ENCODE results near the gene MAP7D3.

Gene MAP7D3

DNA sequence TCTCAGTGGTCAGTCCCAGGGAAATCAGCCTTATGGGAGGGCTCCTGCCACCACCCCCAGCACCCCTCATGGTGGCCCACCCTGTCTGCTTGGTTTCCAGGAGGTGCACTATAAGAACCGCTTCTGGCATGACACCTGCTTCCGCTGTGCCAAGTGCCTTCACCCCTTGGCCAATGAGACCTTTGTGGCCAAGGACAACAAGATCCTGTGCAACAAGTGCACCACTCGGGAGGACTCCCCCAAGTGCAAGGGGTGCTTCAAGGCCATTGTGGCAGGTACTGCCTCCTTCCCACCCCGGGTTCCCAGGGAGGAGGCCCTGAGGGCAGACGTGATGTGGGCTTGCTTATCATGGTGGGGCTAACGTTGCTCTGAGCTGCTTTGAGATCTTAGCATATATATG, 44.3 kb downstream of the MAP7D3 start:
- TF ChIP-seq Cebpa-rat (IDR thresholded peaks at IDR 0.05), result no peak
- Histone ChIP-seq H3K27me3 (peaks cover 95 to 99% (median 98%) of the 10 kb centered on the region in 11 experiments), H3K4me2 (no peak overlapping the region), H3K36me3 (peaks cover 0 to 25% (median 12%) of the 10 kb centered on the region in 11 experiments; a peak in 14 of 22 replicates), H3K4me1 (peaks cover 33 to 79% (median 65%) of the 10 kb centered on the region in 10 experiments), H3K9ac (no peak overlapping the region), H3K27ac (peak overlapping the region in 1 of 11 experiments; percentile 64; a peak in 1 of 22 replicates), H3K9me3 (replicated peaks in 1 of 11) (no peaks in the 10 kb centered on the region; a peak in 1 of 22 replicates), H3K4me3 (no peak overlapping the region), H4K20me1 (peaks cover 0 to 26% (median 0%) of the 10 kb centered on the region in 11 experiments; a peak in 5 of 22 replicates)

DNA sequence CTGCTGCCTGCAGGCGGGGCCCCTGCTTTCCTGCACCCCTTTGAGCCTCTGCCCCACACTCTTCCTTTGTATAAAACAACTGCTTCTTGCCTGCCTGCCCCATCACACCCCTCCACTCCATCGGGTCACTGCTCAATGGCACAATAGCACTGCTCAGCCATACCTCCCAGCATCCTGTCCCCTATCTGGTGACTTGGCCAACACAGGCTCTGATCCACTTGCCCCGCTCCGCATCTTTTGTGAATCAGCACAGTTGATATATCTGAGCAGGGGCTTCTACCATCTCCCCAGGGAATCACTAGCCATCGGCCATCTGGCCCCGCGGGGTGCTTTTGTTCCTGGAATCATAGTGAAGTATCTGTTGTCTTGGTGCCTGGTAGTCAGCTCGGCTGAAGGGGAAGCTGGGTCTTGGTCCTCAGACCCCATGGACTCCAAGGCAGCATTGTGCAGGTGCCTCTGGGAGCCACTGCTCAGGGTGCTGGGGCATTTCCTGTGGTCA, 45.3 kb downstream of the MAP7D3 start:
- peaks cover 95 to 99% (median 98%) of the 10 kb centered on the region in 11 experiments for H3K27me3 ChIP-seq
- peaks cover 0 to 25% (median 12%) of the 10 kb centered on the region in 11 experiments; a peak in 14 of 22 replicates for H3K36me3 ChIP-seq
- H3K9me3 ChIP-seq (replicated peaks in 1 of 11), result no peaks in the 10 kb centered on the region
- H3K9ac ChIP-seq, result no peak overlapping the region
- peak overlapping the region in 9 of 11 experiments; percentile 8 to 50 (median 43); a peak in 16 of 22 replicates for H3K4me2 ChIP-seq
- H3K4me3 ChIP-seq, result no peak overlapping the region
- H3K4me1 ChIP-seq, result peaks cover 23 to 69% (median 55%) of the 10 kb centered on the region in 10 experiments
- H3K27ac ChIP-seq, result peak overlapping the region in 4 of 11 experiments; percentile 9 to 53 (median 24); a peak in 4 of 22 replicates
- H4K20me1 ChIP-seq, result peaks cover 0 to 26% (median 0%) of the 10 kb centered on the region in 11 experiments; a peak in 5 of 22 replicates
- TF ChIP-seq Cebpa-rat (IDR thresholded peaks at IDR 0.05), result no peak

DNA sequence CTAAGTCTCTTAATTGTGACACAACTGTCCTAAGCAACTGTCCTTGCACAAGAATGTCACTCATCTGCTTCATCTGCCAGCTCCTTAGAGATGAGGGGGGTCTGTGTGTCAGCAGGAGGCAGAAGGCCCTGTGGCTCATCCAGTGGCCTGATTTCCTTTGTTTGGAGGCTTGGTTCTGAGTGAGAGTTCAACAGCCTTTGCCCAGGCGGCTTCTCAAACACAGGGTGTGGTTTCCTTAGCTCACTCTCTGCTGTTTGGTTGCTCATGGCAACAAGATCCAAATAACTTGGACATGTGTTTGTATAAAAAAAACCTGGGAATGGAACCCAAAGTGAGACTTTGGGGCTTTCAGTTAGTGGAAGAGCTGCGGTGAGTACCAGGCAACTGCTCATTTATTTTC, 46.6 kb downstream of the MAP7D3 start:
- no peak for TF ChIP-seq Cebpa-rat (IDR thresholded peaks at IDR 0.05)
- no peak overlapping the region for H3K9ac ChIP-seq
- no peak overlapping the region for H3K4me3 ChIP-seq
- H3K9me3 ChIP-seq (replicated peaks in 1 of 11), result no peaks in the 10 kb centered on the region
- H3K4me1 ChIP-seq, result peaks cover 14 to 63% (median 47%) of the 10 kb centered on the region in 10 experiments
- peaks cover 0 to 25% (median 12%) of the 10 kb centered on the region in 11 experiments; a peak in 14 of 22 replicates for H3K36me3 ChIP-seq
- H4K20me1 ChIP-seq, result peaks cover 0 to 24% (median 0%) of the 10 kb centered on the region in 11 experiments; a peak in 5 of 22 replicates
- H3K27ac ChIP-seq, result peak overlapping the region in 9 of 11 experiments; percentile 7 to 52 (median 18); a peak in 9 of 22 replicates
- peak overlapping the region in 10 of 11 experiments; percentile 8 to 53 (median 43); a peak in 20 of 22 replicates for H3K4me2 ChIP-seq
- peaks cover 89 to 99% (median 95%) of the 10 kb centered on the region in 11 experiments for H3K27me3 ChIP-seq

DNA sequence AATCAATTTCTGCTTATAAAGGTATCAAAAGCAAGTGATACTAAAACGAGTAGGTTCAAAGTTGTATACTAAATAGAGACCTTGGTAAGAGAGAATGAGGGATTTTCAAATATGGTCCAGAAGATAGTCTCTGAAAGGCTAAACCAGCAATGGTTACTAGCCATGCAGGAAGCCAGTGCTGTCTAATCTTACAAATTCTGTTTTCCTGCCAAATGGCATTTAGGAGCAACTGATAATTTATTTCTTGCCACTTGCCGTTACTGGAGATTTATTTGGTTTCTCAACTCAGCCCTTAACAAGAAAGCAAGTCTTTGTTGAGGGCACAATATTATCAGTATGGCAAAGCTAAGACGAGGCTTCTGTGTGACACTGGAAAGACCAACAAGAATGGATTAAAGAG, 47.2 kb downstream of the MAP7D3 start:
- peak overlapping the region in 9 of 11 experiments; percentile 7 to 52 (median 18); a peak in 9 of 22 replicates for H3K27ac ChIP-seq
- H3K4me1 ChIP-seq, result peaks cover 8 to 60% (median 41%) of the 10 kb centered on the region in 10 experiments
- H3K9ac ChIP-seq, result no peak overlapping the region
- H3K4me2 ChIP-seq, result peak overlapping the region in 8 of 11 experiments; percentile 8 to 53 (median 40); a peak in 16 of 22 replicates
- no peak overlapping the region for H3K4me3 ChIP-seq
- no peak for TF ChIP-seq Cebpa-rat (IDR thresholded peaks at IDR 0.05)
- H3K27me3 ChIP-seq, result peaks cover 89 to 99% (median 95%) of the 10 kb centered on the region in 11 experiments
- no peaks in the 10 kb centered on the region for H3K9me3 ChIP-seq (replicated peaks in 1 of 11)
- peaks cover 0 to 25% (median 12%) of the 10 kb centered on the region in 11 experiments; a peak in 14 of 22 replicates for H3K36me3 ChIP-seq
- peaks cover 0 to 19% (median 0%) of the 10 kb centered on the region in 11 experiments; a peak in 5 of 22 replicates for H4K20me1 ChIP-seq

DNA sequence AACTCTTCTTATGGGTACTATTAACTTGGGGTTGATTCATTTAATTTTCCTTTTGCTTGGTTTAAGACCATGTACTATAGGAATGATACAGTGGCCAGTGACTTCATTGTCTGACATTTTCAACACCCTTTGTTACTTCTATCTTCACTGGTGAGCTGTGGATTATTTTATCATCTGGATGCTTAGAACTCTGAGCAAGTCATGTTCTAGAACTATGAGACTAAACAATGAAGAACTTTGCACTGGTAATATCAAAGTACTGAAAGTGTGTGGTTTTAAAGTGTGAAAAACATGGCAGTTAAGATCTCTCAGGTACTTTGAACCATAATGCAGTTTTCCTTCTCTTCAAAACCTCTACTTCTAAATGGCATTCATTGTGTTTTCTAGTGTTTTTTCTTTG, 47.8 kb downstream of the MAP7D3 start:
- Histone ChIP-seq H3K9ac (no peak overlapping the region), H3K9me3 (replicated peaks in 1 of 11) (no peaks in the 10 kb centered on the region), H3K27ac (no peak overlapping the region; a peak in 1 of 22 replicates), H3K4me1 (peaks cover 8 to 56% (median 37%) of the 10 kb centered on the region in 10 experiments; a peak in 19 of 20 replicates), H3K4me3 (no peak overlapping the region), H3K4me2 (peak overlapping the region in 2 of 11 experiments; percentile 28 to 42; a peak in 2 of 22 replicates), H4K20me1 (peaks cover 0 to 19% (median 0%) of the 10 kb centered on the region in 11 experiments; a peak in 5 of 22 replicates), H3K36me3 (peaks cover 0 to 24% (median 12%) of the 10 kb centered on the region in 11 experiments; a peak in 14 of 22 replicates), H3K27me3 (peaks cover 91 to 100% (median 98%) of the 10 kb centered on the region in 11 experiments)
- TF ChIP-seq Cebpa-rat (IDR thresholded peaks at IDR 0.05), result no peak

DNA sequence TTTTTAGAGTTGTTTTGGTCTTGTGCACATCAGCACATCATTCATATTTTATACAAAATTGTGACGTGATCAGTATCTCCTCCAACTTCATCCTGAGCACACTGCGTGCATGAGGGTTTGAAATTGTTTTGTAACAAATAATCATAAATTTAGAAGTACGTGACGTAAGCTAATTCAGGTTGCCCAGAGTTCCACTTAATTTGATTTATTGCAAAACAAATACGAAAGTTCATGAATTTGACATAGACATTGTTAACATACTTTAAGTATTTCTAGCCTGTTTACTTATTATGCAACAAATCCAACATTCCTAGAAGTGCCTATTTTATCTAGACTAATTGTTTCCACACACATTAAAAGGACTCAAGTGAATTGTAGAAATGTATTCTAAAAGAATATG, 48.3 kb downstream of the MAP7D3 start:
- no peaks in the 10 kb centered on the region for H3K9me3 ChIP-seq (replicated peaks in 1 of 11)
- H3K27me3 ChIP-seq, result peaks cover 92 to 100% (median 97%) of the 10 kb centered on the region in 11 experiments
- peaks cover 0 to 18% (median 6%) of the 10 kb centered on the region in 11 experiments; a peak in 14 of 22 replicates for H3K36me3 ChIP-seq
- no peak for TF ChIP-seq Cebpa-rat (IDR thresholded peaks at IDR 0.05)
- H3K4me2 ChIP-seq, result no peak overlapping the region
- no peak overlapping the region for H3K4me3 ChIP-seq
- peaks cover 8 to 50% (median 32%) of the 10 kb centered on the region in 10 experiments; a peak in 19 of 20 replicates for H3K4me1 ChIP-seq
- no peak overlapping the region for H3K9ac ChIP-seq
- H4K20me1 ChIP-seq, result peaks cover 0 to 16% (median 0%) of the 10 kb centered on the region in 11 experiments; a peak in 5 of 22 replicates
- H3K27ac ChIP-seq, result no peak overlapping the region

DNA sequence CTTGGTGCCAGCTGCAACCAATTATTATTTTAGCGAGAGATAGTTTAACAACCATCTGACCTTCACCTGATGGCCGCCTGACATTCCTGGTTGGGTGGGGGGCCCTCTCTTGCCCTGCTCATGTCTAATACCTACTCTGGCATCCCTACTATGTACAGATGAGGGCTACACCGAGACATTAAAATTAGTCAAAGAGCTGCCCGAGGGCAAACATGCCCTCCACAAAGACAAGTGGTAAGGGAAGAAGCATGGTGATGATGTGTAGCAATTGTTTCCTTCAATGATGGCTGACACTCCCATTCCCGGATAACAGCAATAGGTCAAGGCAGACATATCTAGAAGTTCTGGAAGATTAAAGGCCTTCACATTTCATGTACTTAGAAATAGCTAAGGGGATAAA, 49.6 kb downstream of the MAP7D3 start:
- H3K4me1 ChIP-seq, result peaks cover 13 to 56% (median 38%) of the 10 kb centered on the region in 10 experiments; a peak in 19 of 20 replicates
- H3K9ac ChIP-seq, result no peak overlapping the region
- H3K4me3 ChIP-seq, result no peak overlapping the region
- TF ChIP-seq Cebpa-rat (IDR thresholded peaks at IDR 0.05), result no peak
- no peak overlapping the region for H3K4me2 ChIP-seq
- peaks cover 0 to 5% (median 0%) of the 10 kb centered on the region in 11 experiments; a peak in 6 of 22 replicates for H3K36me3 ChIP-seq
- peaks cover 93 to 100% (median 97%) of the 10 kb centered on the region in 11 experiments for H3K27me3 ChIP-seq
- peaks cover 0 to 11% (median 0%) of the 10 kb centered on the region in 11 experiments; a peak in 5 of 22 replicates for H4K20me1 ChIP-seq
- no peak overlapping the region for H3K27ac ChIP-seq
- no peaks in the 10 kb centered on the region for H3K9me3 ChIP-seq (replicated peaks in 1 of 11)

DNA sequence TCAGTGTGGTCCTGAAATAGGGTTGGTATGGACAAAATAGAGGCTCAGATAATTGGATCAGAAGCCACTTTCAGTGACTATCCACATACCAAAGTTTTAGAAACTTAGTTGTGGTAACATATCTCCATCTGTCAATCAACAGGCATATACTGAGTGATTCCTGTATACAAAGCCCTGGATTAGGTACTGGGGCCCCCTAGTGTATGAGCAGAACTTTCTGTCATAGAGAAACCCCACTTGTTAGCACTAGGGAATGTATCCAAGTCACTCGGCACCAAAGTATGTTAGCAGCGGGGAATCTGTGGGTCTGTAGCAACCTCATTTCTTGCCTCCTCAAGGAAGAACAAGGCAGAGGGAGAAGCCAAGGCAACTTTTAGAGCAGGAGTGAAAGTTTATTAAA, 50.7 kb downstream of the MAP7D3 start:
- Histone ChIP-seq H3K4me3 (no peak overlapping the region), H3K36me3 (no peaks in the 10 kb centered on the region), H3K27me3 (peaks cover 93 to 100% (median 97%) of the 10 kb centered on the region in 11 experiments), H3K4me1 (peaks cover 13 to 61% (median 39%) of the 10 kb centered on the region in 10 experiments; a peak in 19 of 20 replicates), H3K9me3 (replicated peaks in 1 of 11) (no peaks in the 10 kb centered on the region), H3K27ac (no peak overlapping the region), H3K9ac (no peak overlapping the region), H4K20me1 (no peaks in the 10 kb centered on the region; a peak in 2 of 22 replicates), H3K4me2 (no peak overlapping the region)
- no peak for TF ChIP-seq Cebpa-rat (IDR thresholded peaks at IDR 0.05)

DNA sequence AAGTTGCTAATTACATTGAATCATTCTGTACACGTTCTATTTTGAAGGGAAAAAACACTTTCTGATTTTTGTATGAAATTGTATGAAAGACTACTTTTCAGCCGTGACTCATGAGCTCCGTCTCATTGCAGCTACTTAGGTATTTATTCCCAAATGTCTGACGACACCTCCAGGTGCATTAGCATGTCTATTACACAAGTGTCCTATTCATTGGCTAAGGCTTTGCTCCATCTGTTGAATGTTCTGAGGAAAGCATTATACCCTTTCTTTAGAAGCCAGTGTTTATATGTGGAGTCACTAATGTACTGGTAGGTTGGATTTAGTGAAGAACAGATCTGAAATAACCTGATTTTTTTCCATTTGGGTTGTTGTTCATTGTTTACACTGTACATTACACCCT, 51.8 kb downstream of the MAP7D3 start:
- no peaks in the 10 kb centered on the region; a peak in 1 of 22 replicates for H4K20me1 ChIP-seq
- no peak overlapping the region; a peak in 2 of 22 replicates for H3K27ac ChIP-seq
- no peaks in the 10 kb centered on the region for H3K36me3 ChIP-seq
- H3K4me3 ChIP-seq, result no peak overlapping the region
- H3K4me2 ChIP-seq, result no peak overlapping the region
- peaks cover 9 to 60% (median 35%) of the 10 kb centered on the region in 10 experiments; a peak in 19 of 20 replicates for H3K4me1 ChIP-seq
- H3K9ac ChIP-seq, result no peak overlapping the region
- H3K9me3 ChIP-seq (replicated peaks in 1 of 11), result no peaks in the 10 kb centered on the region
- H3K27me3 ChIP-seq, result peaks cover 93 to 100% (median 97%) of the 10 kb centered on the region in 11 experiments
- no peak for TF ChIP-seq Cebpa-rat (IDR thresholded peaks at IDR 0.05)
